CD8-positive, alpha-beta memory T cell (primary cell): ENCODE measurements around the gene STAM. TPM values are rescaled to one million over a fixed set of nuclear protein-coding genes. Genes with fewer than 3 reads are reported as not detected.

Experiments used
- CTCF ChIA-PET: fragments of 350-600 bp; sonication (Branson Sonifier 250); formaldehyde crosslinking; loops from one replicate; lab custom pipeline; 2021; ENCODE audit warnings: antibody characterized with exemption; lab: Charles Lee
- POLR2A ChIA-PET: fragments of 350-600 bp; sonication (Branson Sonifier 250); formaldehyde crosslinking; loops from one replicate; lab custom pipeline; 2021; ENCODE audit warnings: antibody characterized with exemption; lab: Charles Lee
- DNase-seq, 5 donors: peaks; one replicate each; pipeline versions ENCODE4 v3.0.0 to v3.0.0-alpha.2; 2020 to 2022; ENCODE audit warnings: mixed read lengths in 1 of 5
- H3K27ac ChIP-seq: one replicate; pipeline ENCODE4 v1.7.0; 2013; ENCODE audit warnings: low read depth, mild to moderate bottlenecking, low read length, moderate library complexity
- H3K27me3 ChIP-seq: 2 replicates; pipeline ENCODE4 v1.7.0; 2013; ENCODE audit warnings: low read length, mild to moderate bottlenecking; ENCODE audit not compliant: insufficient read depth, poor library complexity, severe bottlenecking
- H3K36me3 ChIP-seq: 2 replicates; pipeline ENCODE4 v1.7.0; 2013; ENCODE audit warnings: mild to moderate bottlenecking, low read length, moderate library complexity; ENCODE audit not compliant: insufficient read depth
- H3K4me1 ChIP-seq: 2 replicates; pipeline ENCODE4 v1.7.0; 2013; ENCODE audit warnings: mild to moderate bottlenecking, low read length, moderate library complexity; ENCODE audit not compliant: insufficient read depth
- H3K4me3 ChIP-seq: 2 replicates; pipeline ENCODE4 v1.7.0; 2013; ENCODE audit warnings: mild to moderate bottlenecking, low read length
- H3K9me3 ChIP-seq: 2 replicates; pipeline ENCODE4 v1.7.0; 2013; ENCODE audit warnings: mild to moderate bottlenecking, low read length
- H3K27ac Mint-ChIP-seq, 8 donors: one replicate each; pipeline ENCODE4 v1.8.0; 2020 to 2021; ENCODE audit warnings: mixed read lengths in 8 of 8, mild to moderate bottlenecking in 6 of 8, inconsistent platforms in 3 of 8, moderate library complexity in 3 of 8
- H3K27me3 Mint-ChIP-seq, 2 donors: one replicate each; pipeline ENCODE4 v1.8.0; 2020 to 2021; ENCODE audit warnings: mixed read lengths in 2 of 2, mild to moderate bottlenecking in 1 of 2, moderate library complexity in 1 of 2
- H3K36me3 Mint-ChIP-seq, 3 donors: one replicate each; pipeline ENCODE4 v1.8.0; 2020 to 2021; ENCODE audit warnings: mixed read lengths in 3 of 3, inconsistent platforms in 1 of 3, mild to moderate bottlenecking in 1 of 3
- H3K4me1 Mint-ChIP-seq, 3 donors: one replicate each; pipeline ENCODE4 v1.8.0; 2020 to 2021; ENCODE audit warnings: mixed read lengths in 3 of 3, inconsistent platforms in 1 of 3, mild to moderate bottlenecking in 1 of 3
- H3K4me3 Mint-ChIP-seq, 7 donors: one replicate each; pipeline ENCODE4 v1.8.0; 2020 to 2021; ENCODE audit warnings: mixed read lengths in 7 of 7, mild to moderate bottlenecking in 6 of 7, moderate library complexity in 4 of 7, inconsistent platforms in 2 of 7
- H3K9me3 Mint-ChIP-seq, 5 donors: one replicate each; pipeline ENCODE4 v1.8.0; 2020 to 2022; ENCODE audit warnings: mixed read lengths in 5 of 5, mild to moderate bottlenecking in 3 of 5, moderate library complexity in 2 of 5, inconsistent platforms in 1 of 5
- polyA plus RNA-seq: library from polyadenylated mRNA; unstranded; fragments of 300-500 nt; fragmentation: Illumina TruSeq; gene quantifications from one replicate; pipeline ENCODE4 v1.2.3, GENCODE V29; 2021
- total RNA-seq, 2 experiments: library from RNA; stranded (reverse); gene quantifications; one replicate each; pipeline ENCODE4 v1.2.3, GENCODE V29; 2021

STAM gene
- total and polyA plus RNA-seq, 3 experiments from 2014 or later = 7.8 to 22.3 (median 18.5) TPM

DNA sequence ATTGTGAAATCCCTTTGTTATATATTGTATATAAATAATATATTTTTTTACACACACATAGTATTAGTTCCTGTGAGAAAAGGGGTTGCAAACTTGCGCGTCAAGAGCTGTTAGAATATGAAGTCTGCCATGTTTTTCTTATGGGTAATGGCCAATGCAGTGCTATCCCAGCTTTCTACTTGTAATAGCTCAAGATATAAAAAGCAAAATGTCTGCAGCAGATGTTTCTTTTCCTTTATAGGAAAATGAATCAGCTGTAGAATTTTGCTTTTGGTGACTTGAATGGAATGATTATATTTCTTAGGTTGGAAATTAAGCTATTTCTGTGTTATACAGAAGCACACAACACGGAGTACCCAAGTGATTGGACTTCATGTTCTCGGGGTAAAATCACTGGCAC, 54.7 kb downstream of the STAM start:
- no peak for DNase-seq
- ChIA-PET CTCF (no interaction called here), POLR2A (interaction anchor here (1.5 kb wide), 1 partner anchor 55 kb away, joined by 3 read pairs; the partner anchor contains the start of gene STAM)
- Histone ChIP-seq H3K9me3 (no peaks in the 10 kb centered on the region), H3K4me1 (no peaks in the 10 kb centered on the region), H3K36me3 (peaks cover 8% of the 10 kb centered on the region), H3K27me3 (no peaks in the 10 kb centered on the region), H3K27ac (no peak overlapping the region), H3K4me3 (no peak overlapping the region)
- peaks cover 11 to 63% (median 20%) of the 10 kb centered on the region in 3 donors for H3K36me3 Mint-ChIP-seq
- H3K4me3 Mint-ChIP-seq = no peak overlapping the region
- no peaks in the 10 kb centered on the region for H3K27me3 Mint-ChIP-seq
- peaks cover 0 to 2% (median 0%) of the 10 kb centered on the region in 5 donors for H3K9me3 Mint-ChIP-seq
- H3K4me1 Mint-ChIP-seq = peaks cover 0 to 7% (median 0%) of the 10 kb centered on the region in 3 donors
- no peak overlapping the region for H3K27ac Mint-ChIP-seq

DNA sequence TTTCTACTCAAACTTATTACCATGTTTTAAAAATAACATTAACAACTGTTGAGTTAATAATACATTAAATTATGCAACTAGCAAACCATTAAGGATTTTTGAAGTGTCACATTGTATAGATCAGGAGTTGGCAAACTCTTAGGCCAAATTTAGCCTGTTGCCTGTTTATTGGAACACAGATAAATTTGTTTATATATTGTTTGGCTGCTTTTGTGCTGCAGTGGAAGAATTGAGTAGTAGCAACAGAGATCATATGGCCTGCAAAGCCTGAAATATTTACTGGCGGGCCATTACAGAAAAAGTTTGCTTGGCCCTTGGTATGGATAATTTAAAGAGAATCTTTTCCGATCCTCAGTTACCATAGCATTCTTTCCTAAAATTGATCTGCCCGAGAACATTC, 57.4 kb downstream of the STAM start:
- Histone ChIP-seq H3K4me3 (no peak overlapping the region), H3K27ac (no peak overlapping the region), H3K27me3 (no peaks in the 10 kb centered on the region), H3K4me1 (no peaks in the 10 kb centered on the region), H3K36me3 (peaks cover 4% of the 10 kb centered on the region), H3K9me3 (no peaks in the 10 kb centered on the region)
- no peaks in the 10 kb centered on the region for H3K4me1 Mint-ChIP-seq
- no peak overlapping the region for H3K4me3 Mint-ChIP-seq
- ChIA-PET CTCF (no interaction called here), POLR2A (no interaction called here)
- H3K9me3 Mint-ChIP-seq = peaks cover 0 to 2% (median 0%) of the 10 kb centered on the region in 5 donors
- H3K27me3 Mint-ChIP-seq = no peaks in the 10 kb centered on the region
- peaks cover 10 to 62% (median 18%) of the 10 kb centered on the region in 3 donors for H3K36me3 Mint-ChIP-seq
- no peak for DNase-seq
- H3K27ac Mint-ChIP-seq = peak overlapping the region in 1 of 8 donors; percentile 73

DNA sequence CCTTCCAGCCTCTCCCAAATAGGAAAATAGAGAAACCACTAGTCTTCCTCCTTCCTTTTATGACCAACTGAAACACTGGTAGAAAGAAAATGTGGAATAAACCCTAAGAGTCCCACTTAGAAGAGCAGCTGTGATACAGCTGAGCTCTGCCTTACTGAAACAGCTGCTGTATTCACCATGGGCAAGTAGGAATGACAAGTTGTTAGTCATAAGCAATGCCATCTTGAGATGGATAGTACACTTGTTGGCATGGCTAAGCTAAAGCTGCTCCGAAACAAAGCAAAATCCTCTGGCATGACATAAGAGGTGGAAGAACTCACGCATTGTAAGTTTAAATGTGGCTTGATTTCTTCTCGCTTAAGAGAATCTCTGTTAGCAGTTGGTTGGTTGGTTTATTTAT, 59.8 kb downstream of the STAM start:
- Histone ChIP-seq H3K27ac (no peak overlapping the region), H3K36me3 (peaks cover 3% of the 10 kb centered on the region), H3K4me3 (no peak overlapping the region), H3K4me1 (no peaks in the 10 kb centered on the region), H3K27me3 (no peaks in the 10 kb centered on the region), H3K9me3 (no peaks in the 10 kb centered on the region)
- no peak for DNase-seq
- H3K4me3 Mint-ChIP-seq = no peak overlapping the region
- H3K9me3 Mint-ChIP-seq = peaks cover 0 to 2% (median 0%) of the 10 kb centered on the region in 5 donors
- no peaks in the 10 kb centered on the region for H3K4me1 Mint-ChIP-seq
- H3K27ac Mint-ChIP-seq = peak overlapping the region in 3 of 8 donors; percentile 10 to 58 (median 18)
- H3K27me3 Mint-ChIP-seq = no peaks in the 10 kb centered on the region
- POLR2A ChIA-PET = no interaction called here
- peaks cover 10 to 61% (median 13%) of the 10 kb centered on the region in 3 donors for H3K36me3 Mint-ChIP-seq
- CTCF ChIA-PET = no interaction called here

DNA sequence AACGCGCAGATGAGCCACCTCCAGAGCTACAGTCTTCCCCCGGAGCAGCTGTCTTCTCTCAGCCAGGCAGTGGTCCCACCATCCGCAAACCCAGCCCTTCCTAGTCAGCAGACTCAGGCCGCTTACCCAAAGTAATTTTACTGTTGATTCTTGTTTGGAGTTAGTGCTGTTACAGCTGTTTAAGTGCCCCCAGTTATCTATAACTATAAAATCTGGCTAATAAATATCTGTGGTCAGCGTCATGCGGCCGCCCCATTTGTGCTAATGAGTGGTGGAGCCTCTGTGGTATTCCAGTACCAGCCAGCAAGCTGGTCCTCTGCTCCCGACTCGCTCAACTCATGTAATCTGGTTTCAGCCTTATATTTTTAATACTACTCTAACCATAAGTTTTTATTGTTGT, 64.9 kb downstream of the STAM start:
- no peaks in the 10 kb centered on the region for H3K4me1 ChIP-seq
- H3K4me3 ChIP-seq = no peak overlapping the region
- ChIA-PET CTCF (no interaction called here), POLR2A (no interaction called here)
- Mint-ChIP-seq H3K27me3 (no peaks in the 10 kb centered on the region), H3K9me3 (no peaks in the 10 kb centered on the region), H3K4me3 (no peak overlapping the region), H3K27ac (no peak overlapping the region), H3K4me1 (no peaks in the 10 kb centered on the region), H3K36me3 (peaks cover 0 to 80% (median 28%) of the 10 kb centered on the region in 3 donors)
- no peaks in the 10 kb centered on the region for H3K9me3 ChIP-seq
- H3K36me3 ChIP-seq = peaks cover 3% of the 10 kb centered on the region
- no peak overlapping the region for H3K27ac ChIP-seq
- no peak for DNase-seq
- H3K27me3 ChIP-seq = no peaks in the 10 kb centered on the region

DNA sequence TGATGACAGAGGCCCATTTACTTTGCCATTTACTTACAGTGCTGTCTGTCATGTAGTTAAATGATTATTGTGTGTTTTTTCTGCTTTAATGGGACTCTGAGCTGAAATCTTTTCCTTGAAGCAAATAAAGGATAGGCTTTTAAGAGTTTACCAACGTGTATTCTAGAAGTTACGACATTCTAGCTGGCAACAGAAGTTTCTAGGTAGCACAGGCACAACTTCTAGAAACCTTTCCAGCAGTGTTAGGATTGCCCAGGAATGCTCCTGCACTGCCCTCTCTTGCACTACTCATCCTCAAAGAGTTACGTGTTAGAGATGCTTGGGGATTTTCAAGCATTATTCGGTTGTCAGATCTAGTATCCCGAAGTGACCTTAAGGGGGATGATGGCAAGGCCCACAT, 65.5 kb downstream of the STAM start:
- H3K4me3 Mint-ChIP-seq = no peak overlapping the region
- H3K27me3 Mint-ChIP-seq = no peaks in the 10 kb centered on the region
- peaks cover 5 to 80% (median 33%) of the 10 kb centered on the region in 3 donors for H3K36me3 Mint-ChIP-seq
- H3K4me1 Mint-ChIP-seq = no peaks in the 10 kb centered on the region
- Histone ChIP-seq H3K4me1 (no peaks in the 10 kb centered on the region), H3K36me3 (peaks cover 8% of the 10 kb centered on the region), H3K4me3 (no peak overlapping the region), H3K27ac (no peak overlapping the region), H3K9me3 (no peaks in the 10 kb centered on the region), H3K27me3 (no peaks in the 10 kb centered on the region)
- ChIA-PET POLR2A (no interaction called here), CTCF (no interaction called here)
- no peak overlapping the region for H3K27ac Mint-ChIP-seq
- DNase-seq = no peak
- no peaks in the 10 kb centered on the region for H3K9me3 Mint-ChIP-seq

DNA sequence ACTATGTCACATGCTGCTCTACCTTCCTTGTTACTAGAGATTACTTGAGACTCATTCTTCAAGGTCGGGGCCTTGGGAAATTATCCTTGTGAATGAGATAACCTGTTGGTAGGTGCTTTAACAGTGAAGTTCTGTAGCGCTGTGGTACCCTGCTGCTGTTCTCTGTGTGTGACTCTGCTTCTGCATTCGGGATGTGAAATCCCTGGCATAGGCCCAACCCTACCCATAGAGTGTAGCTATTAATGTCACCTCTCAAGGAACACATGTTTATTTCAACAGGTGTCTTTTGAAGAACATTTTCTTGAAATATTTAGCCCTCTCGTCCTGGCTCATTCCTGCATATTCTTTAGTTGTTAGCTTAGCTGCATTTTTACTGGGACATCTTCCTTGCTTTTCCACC, 66.2 kb downstream of the STAM start:
- no peaks in the 10 kb centered on the region for H3K4me1 ChIP-seq
- no peaks in the 10 kb centered on the region for H3K9me3 ChIP-seq
- no peaks in the 10 kb centered on the region for H3K9me3 Mint-ChIP-seq
- H3K27me3 Mint-ChIP-seq = no peaks in the 10 kb centered on the region
- H3K4me3 ChIP-seq = no peak overlapping the region
- H3K27me3 ChIP-seq = no peaks in the 10 kb centered on the region
- H3K27ac ChIP-seq = no peak overlapping the region
- no peak for DNase-seq
- peaks cover 13% of the 10 kb centered on the region for H3K36me3 ChIP-seq
- POLR2A ChIA-PET = no interaction called here
- no peaks in the 10 kb centered on the region for H3K4me1 Mint-ChIP-seq
- CTCF ChIA-PET = interaction anchor here (0.6 kb wide), 1 partner anchor 40 kb away, joined by 3 read pairs; no protein-coding TSS in a partner anchor
- H3K36me3 Mint-ChIP-seq = peaks cover 11 to 82% (median 36%) of the 10 kb centered on the region in 3 donors
- H3K27ac Mint-ChIP-seq = peak overlapping the region in 3 of 8 donors; percentile 38 to 59 (median 56)
- no peak overlapping the region for H3K4me3 Mint-ChIP-seq

DNA sequence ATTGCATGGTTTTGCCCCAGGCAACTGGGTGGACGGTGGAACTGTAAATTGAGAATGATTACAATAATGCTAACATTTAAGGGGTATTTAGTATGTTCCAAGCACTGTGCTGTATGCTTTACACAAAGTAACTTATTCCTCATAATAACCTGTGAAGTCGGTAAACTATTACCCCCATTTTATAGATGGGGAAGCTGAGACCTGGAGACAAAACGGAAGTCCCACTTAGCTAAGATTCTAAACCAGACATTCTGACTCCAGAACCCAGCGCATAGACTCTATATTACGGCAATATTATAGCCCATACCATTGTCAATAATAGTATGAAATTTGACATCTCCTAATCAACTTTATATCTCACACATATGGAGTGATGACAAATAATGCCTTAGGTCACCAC, 68.1 kb downstream of the STAM start:
- ChIA-PET POLR2A (no interaction called here), CTCF (no interaction called here)
- H3K36me3 ChIP-seq = peaks cover 13% of the 10 kb centered on the region
- H3K36me3 Mint-ChIP-seq = peaks cover 11 to 88% (median 42%) of the 10 kb centered on the region in 3 donors
- H3K9me3 ChIP-seq = no peaks in the 10 kb centered on the region
- no peaks in the 10 kb centered on the region for H3K4me1 Mint-ChIP-seq
- H3K4me3 ChIP-seq = no peak overlapping the region
- H3K27ac ChIP-seq = no peak overlapping the region
- no peaks in the 10 kb centered on the region for H3K4me1 ChIP-seq
- no peaks in the 10 kb centered on the region for H3K27me3 ChIP-seq
- peak overlapping the region in 1 of 8 donors; percentile 29 for H3K27ac Mint-ChIP-seq
- no peak overlapping the region for H3K4me3 Mint-ChIP-seq
- no peaks in the 10 kb centered on the region for H3K9me3 Mint-ChIP-seq
- H3K27me3 Mint-ChIP-seq = no peaks in the 10 kb centered on the region
- DNase-seq = no peak

DNA sequence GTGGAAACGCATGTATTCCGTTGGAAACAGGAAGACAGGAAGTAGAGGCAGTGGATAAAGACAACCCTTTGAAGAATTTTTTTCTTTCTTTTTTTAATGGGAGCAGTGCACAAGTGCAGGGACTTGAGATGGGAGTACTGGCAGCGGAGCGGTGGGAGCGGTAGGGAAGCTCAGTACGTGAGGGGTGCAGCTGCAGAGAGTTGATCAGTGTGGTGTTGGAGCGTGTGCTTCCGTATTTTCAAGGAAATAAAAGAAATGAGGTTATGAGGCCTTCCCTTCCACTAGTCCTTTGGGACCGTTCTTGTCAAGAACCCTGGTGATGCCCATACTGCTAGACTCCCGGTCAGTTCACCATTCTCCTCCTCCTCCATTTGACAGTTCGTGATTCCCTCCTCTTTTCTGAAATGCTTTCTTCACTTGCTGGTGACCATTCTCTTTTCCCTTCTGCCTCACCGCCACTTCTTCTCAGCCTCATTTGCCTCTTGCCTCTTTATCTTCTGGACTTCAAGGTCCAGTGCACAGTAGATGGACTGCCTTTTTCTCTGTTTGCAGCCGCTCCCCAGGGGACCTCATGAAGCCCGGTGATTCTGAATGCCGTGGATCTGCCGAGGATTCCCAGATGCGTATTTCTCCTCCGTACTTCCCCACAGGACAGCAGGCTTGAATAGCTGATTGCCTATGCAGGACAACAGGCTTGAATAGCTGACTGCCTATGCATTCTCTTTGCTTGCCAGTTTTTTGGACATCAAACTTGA, 68.9 kb downstream of the STAM start:
- POLR2A ChIA-PET = no interaction called here
- Mint-ChIP-seq H3K36me3 (peaks cover 16 to 89% (median 46%) of the 10 kb centered on the region in 3 donors), H3K4me3 (no peak overlapping the region), H3K9me3 (no peaks in the 10 kb centered on the region), H3K27ac (peak overlapping the region in 1 of 8 donors; percentile 17), H3K27me3 (no peaks in the 10 kb centered on the region), H3K4me1 (no peaks in the 10 kb centered on the region)
- Histone ChIP-seq H3K27me3 (no peaks in the 10 kb centered on the region), H3K4me3 (no peak overlapping the region), H3K4me1 (no peaks in the 10 kb centered on the region), H3K36me3 (peaks cover 13% of the 10 kb centered on the region), H3K27ac (no peak overlapping the region), H3K9me3 (no peaks in the 10 kb centered on the region)
- CTCF ChIA-PET = no interaction called here
- DNase-seq = no peak
